GM19395 (cell line): Measurements from ENCODE around the gene UCHL1.
"Not testable (repeated sequence)": the region's sequence is repeated elsewhere in the genome, so short reads cannot be mapped to it uniquely, and the experiment has no call there.

Experiments used
- ATAC-seq: cut with Tn5 transposase; IDR thresholded peaks from one replicate; pipeline ENCODE4 v1.9.1; 2021; ENCODE audit warnings: mild to moderate bottlenecking, moderate library complexity; ENCODE audit not compliant: unreplicated experiment

The UCHL1 gene

DNA sequence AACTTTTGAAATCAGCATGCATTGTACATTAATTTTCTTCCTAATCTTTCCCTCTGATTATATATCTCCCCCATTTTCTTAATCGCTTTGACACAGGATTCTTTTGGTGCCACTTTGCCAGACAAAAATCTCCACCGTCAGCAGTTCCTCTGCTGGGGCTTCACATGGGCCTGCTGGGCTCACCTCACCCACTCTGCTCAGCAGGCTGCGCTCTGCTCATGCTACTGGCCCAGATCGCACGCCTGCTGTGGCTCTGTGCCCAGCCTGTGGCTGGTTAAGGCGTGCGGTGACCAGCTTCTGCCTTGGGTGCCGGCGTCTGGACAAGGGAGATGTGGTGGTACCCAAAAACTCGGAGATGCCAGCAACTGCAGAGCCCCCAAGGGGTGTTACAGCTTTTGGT, 31.1 kb downstream of the UCHL1 start:
- no peak for ATAC-seq

DNA sequence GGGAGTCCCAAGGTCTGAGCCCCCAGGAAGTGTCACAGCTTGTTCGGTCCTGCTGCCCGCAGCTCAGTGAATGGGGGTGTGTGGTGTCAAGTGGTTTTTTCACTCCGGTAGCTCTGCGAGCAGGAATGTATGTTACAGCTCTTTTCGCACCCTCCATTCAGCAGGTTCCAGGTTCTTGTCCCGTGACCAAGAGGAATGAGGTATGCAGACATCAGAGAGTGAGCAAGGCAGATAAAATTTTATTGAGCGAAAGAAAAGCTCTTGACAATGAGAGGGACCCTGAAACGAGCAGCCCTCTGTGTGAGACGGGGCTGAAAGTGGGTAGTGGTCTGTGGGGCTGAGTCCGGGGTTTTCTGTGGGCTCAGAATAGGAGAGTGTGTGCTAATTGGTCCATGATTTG, 31.5 kb downstream of the UCHL1 start:
- ATAC-seq: no peak

DNA sequence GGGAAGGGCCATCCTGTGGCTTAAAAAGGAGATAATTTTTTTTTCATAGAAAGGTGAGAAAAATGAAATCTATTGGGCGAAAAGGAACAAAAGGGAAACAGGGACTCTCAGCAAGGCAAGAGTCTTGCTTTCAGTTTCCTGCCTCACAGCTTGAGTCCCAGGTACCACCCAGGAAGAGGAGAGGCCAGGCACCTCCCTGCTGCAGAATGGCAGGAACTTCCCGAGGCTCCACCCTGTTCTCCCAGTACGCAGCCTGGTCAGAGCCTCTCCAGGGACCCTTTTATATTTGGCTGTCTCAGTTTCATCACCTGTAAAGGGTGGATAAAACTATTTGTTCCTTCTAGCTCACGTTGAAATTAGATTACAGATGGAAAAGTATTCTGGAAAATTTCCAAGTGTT, 33.8 kb downstream of the UCHL1 start:
- ATAC-seq: no peak

DNA sequence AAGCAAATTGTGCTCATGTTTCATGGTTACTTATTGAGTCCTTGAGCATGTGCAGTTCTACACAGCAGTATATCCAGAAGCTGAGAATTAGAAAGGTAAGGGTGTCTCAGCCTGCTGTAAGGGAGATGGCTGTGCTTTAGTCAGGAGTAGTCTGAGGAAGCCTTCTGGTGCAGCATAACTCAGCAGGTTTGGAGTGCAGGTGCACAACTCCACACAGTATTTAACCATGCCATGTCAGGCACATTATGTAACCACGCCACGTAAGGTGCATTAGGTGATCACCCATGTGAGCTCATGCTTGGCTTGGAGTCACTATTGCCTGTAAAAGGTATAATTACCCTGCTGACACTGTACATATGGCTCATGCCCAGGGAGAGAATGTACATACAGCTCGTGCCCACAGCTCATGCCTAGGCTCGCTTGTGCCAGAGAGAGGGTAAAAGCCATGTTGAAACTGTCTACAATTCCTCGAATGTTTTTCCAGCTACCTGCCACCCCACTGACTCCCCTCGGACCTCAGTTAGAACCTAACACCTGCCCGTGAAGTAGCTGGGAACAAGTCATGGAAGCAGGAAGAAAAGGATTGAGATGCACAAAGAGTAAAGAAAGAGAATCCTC, 37.8 kb downstream of the UCHL1 start:
- no peak for ATAC-seq

DNA sequence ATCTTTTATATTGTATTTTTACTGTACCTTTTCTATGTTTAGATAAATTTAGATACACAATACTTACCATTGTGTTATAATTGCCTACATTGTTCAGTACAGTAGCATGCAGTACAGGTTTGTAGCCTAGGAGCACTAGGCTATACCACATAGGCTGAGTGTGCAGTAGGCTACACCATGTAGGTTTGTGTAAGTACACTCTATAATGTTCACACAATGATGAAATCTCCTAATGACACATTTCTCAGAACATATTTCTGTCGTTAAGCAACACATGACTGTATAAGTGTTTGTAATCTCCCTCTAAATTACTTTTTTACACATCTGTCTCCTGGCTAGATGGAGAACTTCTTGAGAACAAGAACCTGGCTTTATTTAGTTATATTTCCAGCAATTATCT, 40.3 kb downstream of the UCHL1 start:
- no peak for ATAC-seq

DNA sequence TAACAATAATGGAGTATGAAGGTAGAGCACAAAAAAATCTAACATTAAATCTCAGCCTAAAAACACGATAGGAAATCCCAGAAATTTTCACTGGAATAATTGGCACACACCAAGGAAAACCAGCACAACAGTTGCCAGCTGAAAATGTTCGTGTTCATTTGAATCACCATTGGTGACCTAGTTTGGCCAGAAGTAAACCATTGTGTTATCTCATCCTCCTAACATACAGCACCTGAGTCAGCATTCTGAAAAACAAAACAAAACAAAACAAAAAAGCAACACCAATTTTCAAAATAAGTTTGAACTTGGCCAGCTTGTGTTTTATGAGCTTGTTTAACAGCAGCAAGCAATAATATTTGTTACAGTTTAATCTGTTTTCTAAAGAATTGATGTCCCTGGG, 41.1 kb downstream of the UCHL1 start:
- ATAC-seq: no peak

DNA sequence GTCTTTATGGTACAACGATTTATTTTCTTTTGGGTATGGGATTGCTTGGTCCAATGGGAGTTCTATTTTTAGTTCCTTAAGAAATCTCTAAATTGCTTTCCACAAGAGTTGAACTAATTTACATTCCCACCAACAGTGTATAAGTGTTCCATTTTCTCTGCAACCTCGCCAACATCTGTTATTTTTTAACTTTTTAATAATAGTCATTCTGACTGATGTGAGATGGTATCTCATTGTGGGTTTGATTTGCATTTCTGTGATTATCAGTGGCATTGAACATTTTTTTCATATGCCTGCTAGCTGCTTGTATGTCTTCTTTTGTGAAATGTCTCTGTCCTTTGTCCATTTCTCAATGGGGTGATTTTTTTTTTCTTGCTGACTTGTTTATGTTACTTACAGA, 42.8 kb downstream of the UCHL1 start:
- ATAC-seq: no peak

DNA sequence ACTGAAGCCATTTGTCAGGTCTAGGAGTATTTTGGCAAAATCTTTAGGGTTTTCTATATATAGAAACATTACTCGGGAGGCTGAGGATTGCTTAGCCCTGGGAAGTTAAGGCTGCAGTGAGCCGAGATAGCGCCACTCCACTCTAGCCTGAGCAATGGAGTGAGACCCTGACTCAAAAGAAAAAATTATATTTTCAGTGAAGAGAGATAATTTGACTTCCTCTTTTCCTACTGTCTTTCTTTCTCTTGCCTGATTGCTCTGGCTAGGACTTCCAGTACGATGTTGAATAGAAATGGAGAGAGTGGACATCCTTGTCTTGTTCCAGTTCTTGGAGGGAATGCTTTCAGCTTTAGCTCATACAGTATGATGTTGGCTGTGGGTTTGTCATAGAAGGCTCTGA, 44.4 kb downstream of the UCHL1 start:
- no peak for ATAC-seq

DNA sequence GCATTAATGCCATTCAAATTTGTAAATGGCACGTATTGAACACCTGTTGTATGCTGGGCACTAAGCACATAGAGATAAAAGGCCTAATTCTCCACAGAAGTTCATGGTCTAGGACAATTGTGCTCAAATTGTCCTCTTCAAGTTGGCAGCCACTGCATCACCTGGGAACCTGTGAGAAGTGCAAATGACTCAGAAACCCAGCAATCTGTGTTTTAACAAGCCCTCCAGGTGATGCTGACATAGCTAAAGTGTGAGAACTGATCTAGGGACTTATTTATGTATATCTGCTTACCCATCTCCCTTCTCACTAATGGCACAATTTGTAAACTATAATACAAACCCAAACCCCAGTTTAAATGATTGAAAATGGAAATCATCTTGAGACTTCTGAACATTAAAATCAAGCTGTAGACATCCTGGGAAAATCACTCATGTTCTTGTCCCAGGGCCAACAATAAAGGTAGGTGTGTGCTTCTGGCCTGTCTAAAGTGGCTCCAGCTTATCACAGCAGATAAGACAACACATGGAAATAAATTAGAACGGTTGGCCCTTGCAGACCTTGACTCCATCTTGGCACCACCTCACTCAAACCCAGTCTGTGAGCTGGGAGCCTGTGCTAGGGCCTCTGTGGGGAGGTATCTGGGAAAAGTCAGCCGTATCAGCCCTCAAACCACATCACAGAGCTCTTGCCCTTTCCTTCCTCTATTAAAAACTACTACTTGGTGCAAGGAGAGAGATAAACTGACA, 46.8 kb downstream of the UCHL1 start:
- ATAC-seq: no peak

DNA sequence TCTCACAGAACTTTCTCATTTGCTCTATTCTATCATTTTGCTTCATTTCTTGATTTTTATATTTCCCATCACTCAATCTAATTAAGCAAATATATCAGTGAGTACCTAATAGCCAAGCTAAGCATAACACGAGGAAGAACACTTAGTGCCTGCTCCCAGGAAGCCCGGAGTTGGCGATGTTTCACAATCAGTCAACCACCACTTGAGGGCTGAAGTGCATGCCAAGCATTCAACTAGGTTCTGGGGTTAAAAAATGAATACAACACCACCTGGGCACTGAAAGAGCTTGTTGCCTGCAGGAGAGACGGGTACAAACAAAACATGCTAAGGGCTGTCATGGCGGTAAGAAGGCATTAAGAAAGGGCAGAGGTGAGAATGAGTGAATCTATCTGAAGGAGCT, 47.5 kb downstream of the UCHL1 start:
- no peak for ATAC-seq

DNA sequence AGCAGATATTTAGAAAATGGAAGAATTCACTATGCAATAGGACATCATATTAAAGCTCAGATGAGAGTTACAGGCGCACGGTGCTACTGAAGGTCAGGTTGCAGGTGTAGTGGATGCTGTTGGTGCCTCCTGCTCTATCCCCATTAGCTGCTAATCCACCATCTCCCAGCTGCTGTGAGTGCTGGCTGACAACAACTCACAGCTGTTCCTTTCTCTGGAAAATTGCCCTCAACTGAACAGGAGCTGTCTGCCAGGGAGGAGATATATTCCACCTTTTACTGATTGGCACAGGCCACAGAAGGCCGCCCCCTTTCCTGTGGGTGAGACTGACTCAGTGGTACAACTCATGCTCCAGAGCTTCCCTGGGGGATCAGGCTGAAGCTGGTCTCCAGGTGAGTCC, 48.7 kb downstream of the UCHL1 start:
- no peak for ATAC-seq

DNA sequence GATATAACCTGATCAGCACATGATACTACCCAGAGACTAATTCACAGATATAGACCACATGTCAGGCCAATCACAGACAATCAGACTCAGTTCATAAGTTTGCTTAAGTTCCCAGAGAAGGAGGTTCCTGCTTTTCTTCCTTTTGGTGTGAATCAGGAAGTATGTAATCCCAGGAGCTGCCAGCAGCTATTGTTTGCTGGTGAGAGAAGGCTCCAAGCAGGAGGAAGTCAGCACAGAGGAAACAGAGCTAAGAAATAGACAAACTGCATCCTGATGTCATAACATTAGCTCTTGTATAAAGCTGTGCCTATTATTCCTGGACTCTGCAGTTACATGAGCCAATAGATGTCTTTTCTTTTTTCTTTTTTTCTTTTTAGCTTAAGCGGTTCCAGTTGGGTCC, 50.9 kb downstream of the UCHL1 start:
- ATAC-seq: no peak

DNA sequence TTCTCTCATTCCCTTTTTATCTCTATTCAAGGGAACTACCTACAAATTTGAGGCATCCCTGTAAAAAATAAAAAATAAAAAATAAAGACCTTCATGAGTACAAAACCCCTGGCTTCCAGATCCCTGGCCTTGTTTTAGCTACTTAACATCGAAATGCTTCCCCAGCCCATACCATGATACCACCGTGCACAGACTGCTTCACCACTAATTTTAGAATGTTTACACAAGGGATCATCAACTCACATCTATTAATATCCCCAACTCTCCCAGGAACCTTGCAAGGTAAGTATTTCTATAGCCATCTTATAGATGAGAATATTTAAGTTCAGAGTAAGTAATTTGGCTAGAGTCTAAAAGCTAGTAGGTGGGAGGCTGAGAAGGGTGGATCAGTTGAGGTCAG, 51.7 kb downstream of the UCHL1 start:
- no peak for ATAC-seq

DNA sequence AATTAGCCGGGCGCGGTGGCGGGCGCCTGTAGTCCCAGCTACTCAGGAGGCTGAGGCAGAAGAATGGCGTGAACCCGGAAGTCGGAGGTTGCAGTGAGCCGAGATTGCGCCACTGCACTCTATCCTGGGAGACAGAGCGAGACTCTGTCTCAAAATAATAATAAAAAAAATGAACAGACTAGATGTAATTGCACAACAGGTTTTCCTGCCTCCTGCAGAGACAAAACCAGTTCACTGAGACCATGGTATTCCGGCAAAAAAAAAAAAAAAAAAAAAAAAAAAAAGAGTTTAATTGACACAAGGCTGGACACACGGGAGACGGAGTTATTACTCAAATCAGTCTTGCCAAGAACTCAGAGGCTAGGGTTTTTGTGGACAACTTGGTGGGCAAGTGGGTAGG, 58.7 kb downstream of the UCHL1 start:
- ATAC-seq: not testable (repeated sequence)

DNA sequence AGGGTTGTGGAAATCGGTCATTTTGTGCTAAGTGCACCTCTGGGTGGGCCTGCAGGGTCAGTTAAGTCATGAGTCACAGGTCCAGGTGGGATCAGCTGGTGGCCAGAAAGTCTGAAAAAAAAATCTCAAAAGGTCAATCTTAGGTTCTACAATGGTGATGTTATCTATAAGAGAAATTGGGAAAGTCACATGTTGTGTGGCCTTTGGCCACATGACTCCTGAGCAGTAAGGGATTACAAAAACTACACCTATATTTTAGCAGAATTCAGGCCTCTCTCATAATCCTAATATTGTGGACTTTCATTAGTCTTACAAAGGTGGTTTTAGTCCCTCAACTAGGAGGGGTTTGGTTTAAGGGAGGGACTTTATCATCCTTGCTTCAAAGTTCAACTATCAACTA, 59.1 kb downstream of the UCHL1 start:
- ATAC-seq: no peak
